Measurements from ENCODE around the gene SLC9A9.

- TF ChIP-seq EZH2 (IDR thresholded peaks at IDR 0.05; ENCODE audit: low read length): no peak
- TF ChIP-seq CTCF (optimal IDR thresholded peaks at IDR 0.05 in 1 of 3, IDR thresholded peaks at IDR 0.05 in 1 of 3, conservative IDR thresholded peaks at IDR 0.05 in 1 of 3; ENCODE audit: extremely low read depth in 1 of 3, insufficient read depth in 2 of 3, low read length in 3 of 3): no peak
Observed at GRCh38 chr3:143794793-143795462, 53.3 kb downstream of the SLC9A9 start.

Data from keratinocyte (primary cell).